NT2/D1 (cell line): ENCODE measurements around the gene VAV3.

Experiments
- YY1 ChIP-seq: IDR thresholded peaks from 2 replicates; pipeline ENCODE4 v1.6.1; 2011; ENCODE audit not compliant: insufficient read length, insufficient read depth
- ZNF274 ChIP-seq: IDR thresholded peaks from 2 replicates; pipeline ENCODE4 v1.6.1; 2011; ENCODE audit warnings: mild to moderate bottlenecking, low read depth, low read length

- no peak for TF ChIP-seq YY1
- TF ChIP-seq ZNF274 = no peak
Measured at GRCh38 chr1:107981277-107981676, 16.3 kb upstream of the VAV3 start.
